Activated T-cell treated with anti-CD3 and anti-CD28 coated beads, Interleukin-2, amount 50 U/mL, for 72 hours (primary cell): ENCODE data around the gene BPIFA3. TPM values are rescaled to one million over a fixed set of nuclear protein-coding genes. Genes with fewer than 3 reads are reported as not detected.

Experiments
- ATAC-seq, 2 donors: fragments of 150-1000 bp; cut with Tn5 transposase; replicated peaks in 1 of 2; 2 replicates each; pipeline ENCODE4 v1.10.0; 2021; ENCODE audit warnings: moderate library complexity in 2 of 2, mild to moderate bottlenecking in 1 of 2
- DNase-seq, 2 donors: peaks; one replicate each; pipeline ENCODE4 v3.0.0; 2021 to 2022; ENCODE audit warnings: mixed read lengths in 1 of 2
- H3K27ac Mint-ChIP-seq: one replicate; pipeline ENCODE4 v1.8.0; 2022; ENCODE audit warnings: mild to moderate bottlenecking, moderate library complexity, mixed read lengths
- H3K27me3 Mint-ChIP-seq: one replicate; pipeline ENCODE4 v1.8.0; 2022; ENCODE audit warnings: low read depth, mixed read lengths
- H3K36me3 Mint-ChIP-seq, 2 donors: one replicate each; pipeline ENCODE4 v1.8.0; 2022; ENCODE audit warnings: mixed read lengths in 2 of 2, mild to moderate bottlenecking in 1 of 2; ENCODE audit not compliant: insufficient read depth in 2 of 2
- H3K4me1 Mint-ChIP-seq: one replicate; pipeline ENCODE4 v1.8.0; 2022; ENCODE audit warnings: low read depth, mixed read lengths
- H3K4me3 Mint-ChIP-seq, 2 donors: one replicate each; pipeline ENCODE4 v1.8.0; 2022; ENCODE audit warnings: mild to moderate bottlenecking in 2 of 2, mixed read lengths in 2 of 2, moderate library complexity in 2 of 2
- H3K9me3 Mint-ChIP-seq, 2 donors: one replicate each; pipeline ENCODE4 v1.8.0; 2022; ENCODE audit warnings: mixed read lengths in 2 of 2
- total RNA-seq, 2 donors: library from RNA; stranded (reverse); gene quantifications; one replicate each; pipeline ENCODE4 v1.2.3, GENCODE V29; 2022

BPIFA3 gene
- total RNA-seq, 2 donors from 2014 or later = not detected

DNA sequence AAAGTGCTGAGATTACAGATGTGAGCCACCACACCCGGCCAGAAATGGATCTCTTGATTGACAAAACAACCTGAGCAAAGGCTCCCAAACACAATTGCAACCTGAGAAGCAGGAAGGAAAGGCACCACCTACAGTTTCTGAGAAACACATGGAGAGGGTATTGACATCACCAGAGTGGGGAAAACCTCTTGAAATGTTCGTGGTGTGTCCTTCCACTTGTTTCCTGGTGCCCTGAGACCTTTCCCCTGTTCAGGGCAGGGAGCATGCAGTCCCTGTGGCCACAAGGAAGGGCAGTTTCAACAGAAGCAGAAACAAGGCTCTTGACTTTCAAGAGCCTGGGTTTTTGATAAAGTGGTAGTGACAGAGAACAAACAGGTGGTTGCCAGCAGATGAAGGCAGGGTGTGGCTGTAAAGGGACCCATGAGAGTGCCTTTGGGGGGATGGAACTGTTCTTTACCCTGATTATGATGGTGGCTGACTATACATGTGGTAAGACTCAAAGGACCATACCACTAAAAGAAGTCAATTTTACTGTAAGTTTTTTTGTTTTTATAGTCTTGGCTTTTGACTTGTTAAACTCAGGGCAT is 15.4 kb downstream of the BPIFA3 start:
- ATAC-seq (peak; percentile 32 to 37), DNase-seq (no peak)
- H3K4me3 Mint-ChIP-seq = peak overlapping the region in 1 of 2 donors; percentile 24
- H3K36me3 Mint-ChIP-seq = no peaks in the 10 kb centered on the region
- peaks cover 18% of the 10 kb centered on the region for H3K4me1 Mint-ChIP-seq
- no peaks in the 10 kb centered on the region for H3K27me3 Mint-ChIP-seq
- no peaks in the 10 kb centered on the region for H3K9me3 Mint-ChIP-seq
- no peak overlapping the region for H3K27ac Mint-ChIP-seq

- H3K9me3 Mint-ChIP-seq = no peaks in the 10 kb centered on the region
- no peak for DNase-seq
- no peak for ATAC-seq
- peaks cover 18% of the 10 kb centered on the region for H3K4me1 Mint-ChIP-seq
- no peak overlapping the region for H3K27ac Mint-ChIP-seq
- H3K4me3 Mint-ChIP-seq = no peak overlapping the region
- no peaks in the 10 kb centered on the region for H3K36me3 Mint-ChIP-seq
- no peaks in the 10 kb centered on the region for H3K27me3 Mint-ChIP-seq
Measured at GRCh38 chr20:33233129-33233774, 16.1 kb downstream of the BPIFA3 start.

DNA sequence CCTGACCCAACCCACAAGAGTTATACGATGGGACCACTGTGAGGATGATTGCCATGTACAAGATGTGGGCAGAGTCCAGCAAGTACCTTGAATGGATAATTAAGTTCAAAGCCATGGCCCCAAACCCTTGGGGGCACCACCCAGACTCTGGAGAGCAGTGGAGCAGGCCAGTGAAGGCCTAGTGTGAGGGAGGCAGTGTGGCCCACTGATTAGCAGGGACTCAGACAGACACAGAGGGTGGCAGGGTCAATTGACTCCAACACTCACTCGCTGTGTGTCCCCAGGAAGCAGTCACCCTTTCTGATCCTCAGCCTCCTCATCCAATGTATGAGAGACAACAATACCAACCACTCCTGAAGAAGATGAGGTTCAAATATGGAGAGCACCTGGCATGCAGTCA is 16.9 kb downstream of the BPIFA3 start:
- no peaks in the 10 kb centered on the region for H3K9me3 Mint-ChIP-seq
- H3K27ac Mint-ChIP-seq = no peak overlapping the region
- H3K36me3 Mint-ChIP-seq = no peaks in the 10 kb centered on the region
- H3K4me3 Mint-ChIP-seq = no peak overlapping the region
- H3K4me1 Mint-ChIP-seq = peaks cover 18% of the 10 kb centered on the region
- no peak for ATAC-seq
- H3K27me3 Mint-ChIP-seq = peaks cover 2% of the 10 kb centered on the region
- DNase-seq = no peak

DNA sequence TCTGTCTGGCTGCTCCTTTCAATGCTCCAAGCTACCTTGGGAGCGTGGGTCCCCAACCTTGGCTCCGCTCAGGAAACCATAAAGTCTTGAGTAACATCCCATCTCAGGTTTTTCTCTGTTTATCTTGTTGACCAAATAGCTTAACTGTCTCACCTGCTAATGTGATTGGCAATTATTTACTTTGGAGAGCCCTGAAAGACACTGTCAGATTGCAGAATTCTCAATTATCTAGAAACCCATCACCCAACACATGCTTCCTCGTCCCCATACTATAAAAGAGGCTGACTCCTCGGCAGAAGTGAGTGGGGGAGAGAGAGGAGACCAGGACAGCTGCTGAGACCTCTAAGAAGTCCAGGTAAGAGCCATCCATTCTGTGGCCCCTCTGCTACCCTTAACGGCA is 18.5 kb downstream of the BPIFA3 start, which contains the start of gene BPIFA1:
Gene BPIFA1, plus strand, starts transcription at position 301 of the 400 bp plus-strand sequence. CDS start 1,716 bp downstream, outside the sequence.
- Mint-ChIP-seq H3K9me3 (no peaks in the 10 kb centered on the region), H3K27me3 (peaks cover 6% of the 10 kb centered on the region), H3K4me1 (peaks cover 11% of the 10 kb centered on the region), H3K27ac (no peak within 1 kb of the TSS), H3K4me3 (no peak within 1 kb of the TSS), H3K36me3 (no peaks in the 10 kb centered on the region)
- no peak for DNase-seq
- ATAC-seq = no peak

GRCh38 chr20:33236351-33236750 is 19.2 kb downstream of the BPIFA3 start:
- Mint-ChIP-seq H3K4me1 (peaks cover 11% of the 10 kb centered on the region), H3K36me3 (no peaks in the 10 kb centered on the region), H3K27me3 (peaks cover 6% of the 10 kb centered on the region), H3K4me3 (no peak overlapping the region), H3K27ac (no peak overlapping the region), H3K9me3 (no peaks in the 10 kb centered on the region)
- no peak for ATAC-seq
- DNase-seq = no peak

GRCh38 chr20:33237989-33238388 is 20.8 kb downstream of the BPIFA3 start:
- Mint-ChIP-seq H3K27me3 (peaks cover 6% of the 10 kb centered on the region), H3K27ac (no peak overlapping the region), H3K4me3 (no peak overlapping the region), H3K9me3 (no peaks in the 10 kb centered on the region), H3K36me3 (no peaks in the 10 kb centered on the region), H3K4me1 (peaks cover under 1% of the 10 kb centered on the region)
- DNase-seq (no peak), ATAC-seq (no peak)

- no peak overlapping the region for H3K4me3 Mint-ChIP-seq
- DNase-seq (no peak), ATAC-seq (no peak)
- H3K36me3 Mint-ChIP-seq = no peaks in the 10 kb centered on the region
- no peak overlapping the region for H3K27ac Mint-ChIP-seq
- H3K27me3 Mint-ChIP-seq = peaks cover 6% of the 10 kb centered on the region
- H3K9me3 Mint-ChIP-seq = no peaks in the 10 kb centered on the region
- H3K4me1 Mint-ChIP-seq = no peaks in the 10 kb centered on the region
Measured at GRCh38 chr20:33239418-33239817, 22.3 kb downstream of the BPIFA3 start.

DNA sequence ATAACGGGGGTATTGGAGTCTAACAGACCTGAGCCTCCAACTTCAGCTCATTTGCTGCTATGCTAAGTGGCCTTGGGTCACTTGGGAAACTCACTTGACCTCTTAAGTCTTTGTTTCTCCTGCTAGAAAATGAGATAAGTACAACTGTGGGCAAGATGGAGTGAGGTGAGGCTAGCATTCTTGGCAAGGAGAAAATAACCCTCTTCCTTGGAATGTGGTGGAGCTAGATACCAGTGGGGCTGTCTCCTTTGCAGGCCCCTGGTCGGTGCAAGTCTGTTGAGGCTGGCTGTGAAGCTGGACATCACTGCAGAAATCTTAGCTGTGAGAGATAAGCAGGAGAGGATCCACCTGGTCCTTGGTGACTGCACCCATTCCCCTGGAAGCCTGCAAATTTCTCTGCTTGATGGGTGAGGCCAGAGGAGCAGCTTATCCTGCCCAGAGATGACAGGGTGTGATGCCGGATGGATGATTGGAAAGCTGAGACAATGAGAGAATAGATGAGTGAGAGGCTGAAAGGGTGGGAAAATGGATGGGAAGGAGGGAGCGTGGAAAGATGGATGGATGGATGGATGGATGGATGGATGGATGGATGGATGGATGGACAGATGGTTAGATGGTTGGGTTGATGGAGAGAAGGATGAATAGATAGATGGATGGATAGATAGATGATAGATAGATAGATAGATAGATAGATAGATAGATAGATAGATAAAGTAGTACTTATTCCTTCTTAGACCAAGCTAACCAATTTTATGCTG is 23.0 kb downstream of the BPIFA3 start:
- Mint-ChIP-seq H3K4me3 (no peak overlapping the region), H3K4me1 (no peaks in the 10 kb centered on the region), H3K27ac (no peak overlapping the region), H3K27me3 (peaks cover 6% of the 10 kb centered on the region), H3K36me3 (no peaks in the 10 kb centered on the region), H3K9me3 (no peaks in the 10 kb centered on the region)
- ATAC-seq (no peak), DNase-seq (no peak)

GRCh38 chr20:33240923-33241322 is 23.8 kb downstream of the BPIFA3 start:
- no peaks in the 10 kb centered on the region for H3K4me1 Mint-ChIP-seq
- no peaks in the 10 kb centered on the region for H3K9me3 Mint-ChIP-seq
- no peak overlapping the region for H3K4me3 Mint-ChIP-seq
- peaks cover 6% of the 10 kb centered on the region for H3K27me3 Mint-ChIP-seq
- no peak for ATAC-seq
- H3K36me3 Mint-ChIP-seq = no peaks in the 10 kb centered on the region
- no peak overlapping the region for H3K27ac Mint-ChIP-seq
- no peak for DNase-seq

GRCh38 chr20:33242319-33243100 is 25.4 kb downstream of the BPIFA3 start:
- ATAC-seq (no peak), DNase-seq (no peak)
- Mint-ChIP-seq H3K27ac (no peak overlapping the region), H3K4me1 (no peaks in the 10 kb centered on the region), H3K27me3 (peaks cover 6% of the 10 kb centered on the region), H3K36me3 (no peaks in the 10 kb centered on the region), H3K4me3 (no peak overlapping the region), H3K9me3 (no peaks in the 10 kb centered on the region)

- Mint-ChIP-seq H3K27ac (no peak overlapping the region), H3K9me3 (no peaks in the 10 kb centered on the region), H3K27me3 (no peaks in the 10 kb centered on the region), H3K4me3 (no peak overlapping the region), H3K4me1 (no peaks in the 10 kb centered on the region), H3K36me3 (no peaks in the 10 kb centered on the region)
- ATAC-seq (no peak), DNase-seq (no peak)
Measured at GRCh38 chr20:33246077-33246476, 28.9 kb downstream of the BPIFA3 start.

GRCh38 chr20:33249456-33249855 is 32.3 kb downstream of the BPIFA3 start:
- H3K27ac Mint-ChIP-seq = no peak overlapping the region
- no peak overlapping the region for H3K4me3 Mint-ChIP-seq

GRCh38 chr20:33250666-33251065 is 33.5 kb downstream of the BPIFA3 start:
- no peak for DNase-seq
- ATAC-seq = no peak
- Mint-ChIP-seq H3K27me3 (no peaks in the 10 kb centered on the region), H3K9me3 (peaks cover 0 to 3% of the 10 kb centered on the region in 2 donors), H3K4me3 (no peak overlapping the region), H3K36me3 (no peaks in the 10 kb centered on the region), H3K27ac (no peak overlapping the region), H3K4me1 (no peaks in the 10 kb centered on the region)

More at GRCh38 chr20:33249456-33249855, 32.3 kb downstream of the BPIFA3 start:
- H3K9me3 Mint-ChIP-seq = peaks cover 0 to 3% of the 10 kb centered on the region in 2 donors
- H3K27me3 Mint-ChIP-seq = no peaks in the 10 kb centered on the region
- H3K36me3 Mint-ChIP-seq = no peaks in the 10 kb centered on the region
- ATAC-seq (no peak), DNase-seq (no peak)
- H3K4me1 Mint-ChIP-seq = no peaks in the 10 kb centered on the region
